Ishikawa (cell line): ENCODE data around the gene NELL1.

Experiments used
- CEBPB ChIP-seq: IDR thresholded peaks from 2 replicates; pipeline ENCODE4 v1.6.1; 2012
- CREB1 ChIP-seq: IDR thresholded peaks from 2 replicates; pipeline ENCODE4 v1.6.1; 2012; ENCODE audit warnings: low read depth
- EP300 ChIP-seq: IDR thresholded peaks from 2 replicates; pipeline ENCODE4 v1.6.1; 2012; ENCODE audit warnings: borderline replicate concordance
- FOXM1 ChIP-seq: IDR thresholded peaks from 2 replicates; pipeline ENCODE4 v1.6.1; 2012; ENCODE audit warnings: low read depth, borderline replicate concordance
- NFIC ChIP-seq: IDR thresholded peaks from 2 replicates; pipeline ENCODE4 v1.6.1; 2012
- YY1 ChIP-seq: IDR thresholded peaks from 2 replicates; pipeline ENCODE4 v1.6.1; 2012; ENCODE audit warnings: low read depth
- TF ChIP-seq, protein P1 (sequence below): IDR thresholded peaks from 2 replicates; pipeline ENCODE4 v1.6.1; 2012; ENCODE audit warnings: low read depth, mild to moderate bottlenecking
- TF ChIP-seq, protein P2 (sequence below): IDR thresholded peaks from 2 replicates; pipeline ENCODE4 v1.6.1; 2012

- TF ChIP-seq, protein P1, sequence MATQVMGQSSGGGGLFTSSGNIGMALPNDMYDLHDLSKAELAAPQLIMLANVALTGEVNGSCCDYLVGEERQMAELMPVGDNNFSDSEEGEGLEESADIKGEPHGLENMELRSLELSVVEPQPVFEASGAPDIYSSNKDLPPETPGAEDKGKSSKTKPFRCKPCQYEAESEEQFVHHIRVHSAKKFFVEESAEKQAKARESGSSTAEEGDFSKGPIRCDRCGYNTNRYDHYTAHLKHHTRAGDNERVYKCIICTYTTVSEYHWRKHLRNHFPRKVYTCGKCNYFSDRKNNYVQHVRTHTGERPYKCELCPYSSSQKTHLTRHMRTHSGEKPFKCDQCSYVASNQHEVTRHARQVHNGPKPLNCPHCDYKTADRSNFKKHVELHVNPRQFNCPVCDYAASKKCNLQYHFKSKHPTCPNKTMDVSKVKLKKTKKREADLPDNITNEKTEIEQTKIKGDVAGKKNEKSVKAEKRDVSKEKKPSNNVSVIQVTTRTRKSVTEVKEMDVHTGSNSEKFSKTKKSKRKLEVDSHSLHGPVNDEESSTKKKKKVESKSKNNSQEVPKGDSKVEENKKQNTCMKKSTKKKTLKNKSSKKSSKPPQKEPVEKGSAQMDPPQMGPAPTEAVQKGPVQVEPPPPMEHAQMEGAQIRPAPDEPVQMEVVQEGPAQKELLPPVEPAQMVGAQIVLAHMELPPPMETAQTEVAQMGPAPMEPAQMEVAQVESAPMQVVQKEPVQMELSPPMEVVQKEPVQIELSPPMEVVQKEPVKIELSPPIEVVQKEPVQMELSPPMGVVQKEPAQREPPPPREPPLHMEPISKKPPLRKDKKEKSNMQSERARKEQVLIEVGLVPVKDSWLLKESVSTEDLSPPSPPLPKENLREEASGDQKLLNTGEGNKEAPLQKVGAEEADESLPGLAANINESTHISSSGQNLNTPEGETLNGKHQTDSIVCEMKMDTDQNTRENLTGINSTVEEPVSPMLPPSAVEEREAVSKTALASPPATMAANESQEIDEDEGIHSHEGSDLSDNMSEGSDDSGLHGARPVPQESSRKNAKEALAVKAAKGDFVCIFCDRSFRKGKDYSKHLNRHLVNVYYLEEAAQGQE = no peak
- TF ChIP-seq YY1 (no peak), NFIC (no peak), CEBPB (no peak), CREB1 (no peak), EP300 (no peak), FOXM1 (no peak)
- TF ChIP-seq, protein P2, sequence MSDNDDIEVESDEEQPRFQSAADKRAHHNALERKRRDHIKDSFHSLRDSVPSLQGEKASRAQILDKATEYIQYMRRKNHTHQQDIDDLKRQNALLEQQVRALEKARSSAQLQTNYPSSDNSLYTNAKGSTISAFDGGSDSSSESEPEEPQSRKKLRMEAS = no peak
Observed at GRCh38 chr11:21053466-21053865, 384.1 kb downstream of the NELL1 start.
